GM23338 (cell line): ENCODE data around the gene PDE5A. TPM values are rescaled to one million over a fixed set of nuclear protein-coding genes. Genes with fewer than 3 reads are reported as not detected.

Experiments used
- EZH2 ChIP-seq: fragments of 200-600 bp; sonication (generic); IDR thresholded peaks from one replicate; pipeline ENCODE4 v1.8.0; 2017; ENCODE audit warnings: antibody characterized with exemption, mild to moderate bottlenecking, low read depth; ENCODE audit not compliant: unreplicated experiment
- EZH2phosphoT487 ChIP-seq: fragments of 200-600 bp; sonication (generic); IDR thresholded peaks from one replicate; pipeline ENCODE4 v1.8.1; 2018; ENCODE audit warnings: antibody characterized with exemption; ENCODE audit not compliant: unreplicated experiment
- NANOG ChIP-seq: IDR thresholded peaks from 2 replicates; pipeline ENCODE4 v1.6.1; 2016; ENCODE audit warnings: antibody characterized with exemption, borderline replicate concordance
- POLR2AphosphoS5 ChIP-seq: IDR thresholded peaks from 2 replicates; pipeline ENCODE4 v1.6.1; 2016; ENCODE audit warnings: antibody characterized with exemption, low read depth
- REST ChIP-seq: IDR thresholded peaks from one replicate; pipeline ENCODE4 v1.6.1; 2018; ENCODE audit warnings: antibody characterized with exemption; ENCODE audit not compliant: unreplicated experiment
- STAT1 ChIP-seq: IDR thresholded peaks from one replicate; pipeline ENCODE4 v1.6.1; 2016; ENCODE audit warnings: antibody characterized with exemption; ENCODE audit not compliant: unreplicated experiment
- ZNF114 ChIP-seq: fragments of 250-450 bp; sonication (Bioruptor Pico); IDR thresholded peaks from 2 replicates; pipeline ENCODE4 v1.5.0; 2020; ENCODE audit warnings: mild to moderate bottlenecking, moderate library complexity
- ZNF462 ChIP-seq: fragments of 250-450 bp; sonication (Bioruptor Pico); IDR thresholded peaks from 2 replicates; pipeline ENCODE4 v1.5.0; 2020; ENCODE audit warnings: mild to moderate bottlenecking, moderate library complexity
- polyA plus RNA-seq: library from polyadenylated mRNA; unstranded; fragments of >200 nt; fragmentation: Nextera tagmentation; extraction: Ambion mirVana; gene quantifications from 2 replicates; pipeline ENCODE4 v1.2.1, GENCODE V29; 2016
- total RNA-seq: library from RNA; depleted of rRNA; stranded (reverse); fragments of >200 nt; shearing (Covaris generic); gene quantifications from 2 replicates; pipeline ENCODE4 v1.2.3, GENCODE V29; 2014

The PDE5A gene
- total and polyA plus RNA-seq, 2 experiments from 2014 or later = 15.0 to 22.6 TPM

GRCh38 chr4:119646347-119647071 lies 17.9 kb upstream of the PDE5A start (continued):
- TF ChIP-seq ZNF462 (no peak), REST (no peak), POLR2AphosphoS5 (no peak), NANOG (no peak), STAT1 (no peak), EZH2phosphoT487 (no peak), EZH2 (no peak), ZNF114 (CRISPR knock-in tag) (no peak)
